ENCODE results near the gene RNFT2. TPM values are rescaled to one million over a fixed set of nuclear protein-coding genes. Genes with fewer than 3 reads are reported as not detected.
A peak's percentile ranks its signal among the peaks of the same experiment; 100 is the strongest.

Gene RNFT2, protein sequence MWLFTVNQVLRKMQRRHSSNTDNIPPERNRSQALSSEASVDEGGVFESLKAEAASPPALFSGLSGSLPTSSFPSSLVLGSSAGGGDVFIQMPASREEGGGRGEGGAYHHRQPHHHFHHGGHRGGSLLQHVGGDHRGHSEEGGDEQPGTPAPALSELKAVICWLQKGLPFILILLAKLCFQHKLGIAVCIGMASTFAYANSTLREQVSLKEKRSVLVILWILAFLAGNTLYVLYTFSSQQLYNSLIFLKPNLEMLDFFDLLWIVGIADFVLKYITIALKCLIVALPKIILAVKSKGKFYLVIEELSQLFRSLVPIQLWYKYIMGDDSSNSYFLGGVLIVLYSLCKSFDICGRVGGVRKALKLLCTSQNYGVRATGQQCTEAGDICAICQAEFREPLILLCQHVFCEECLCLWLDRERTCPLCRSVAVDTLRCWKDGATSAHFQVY
- total RNA-seq = under 1 TPM in 2 of 4 donors, not detected in 2; 0.26 to 0.38 TPM

DNA sequence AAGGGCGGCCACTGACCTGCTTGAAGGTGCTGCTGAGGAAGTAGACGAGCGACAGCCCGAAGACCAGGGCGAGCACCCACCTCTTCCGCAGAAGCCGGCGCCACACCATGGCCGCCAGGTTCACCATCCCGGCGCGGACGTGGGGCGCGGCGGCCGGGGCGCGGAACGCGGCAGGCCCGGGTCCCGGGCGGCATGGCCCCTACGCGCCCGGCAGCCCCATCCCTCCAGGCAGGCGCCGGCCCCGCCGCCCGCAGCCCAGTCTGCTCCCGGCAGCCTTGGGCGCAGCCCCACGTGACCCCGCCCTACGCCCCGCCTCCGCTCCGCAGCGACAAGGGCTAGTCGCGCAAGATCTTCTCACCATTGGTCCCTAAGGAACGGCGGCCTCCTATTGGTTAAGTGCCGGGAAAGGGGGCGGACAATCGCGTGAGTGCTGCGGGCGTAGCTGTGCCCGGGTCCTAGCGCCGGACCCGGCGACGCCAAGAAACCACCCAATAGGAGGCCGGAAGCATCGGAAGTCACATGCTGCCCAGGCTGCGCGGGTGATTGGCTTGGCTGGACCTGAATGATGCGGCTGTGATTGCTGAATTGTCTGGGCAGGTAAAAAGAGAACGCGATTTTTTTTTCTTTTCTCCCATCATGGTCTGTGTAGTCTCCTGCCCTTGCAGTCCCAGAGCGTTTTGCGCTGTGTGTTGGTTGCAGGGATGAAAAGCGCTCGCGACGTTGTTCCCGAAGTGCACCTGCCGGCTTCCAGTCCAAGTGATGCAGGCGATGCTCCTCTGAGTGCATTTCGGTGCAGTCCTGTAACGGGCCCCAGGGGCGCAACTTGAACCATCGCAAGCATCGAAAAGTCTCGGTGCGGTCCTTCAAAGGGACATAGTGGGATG is at the start of gene RNFT2, which contains the start of gene SPRING1:
Gene RNFT2, plus strand, starts transcription at position 542 of the 884 bp plus-strand sequence. CDS start 2,183 bp downstream, outside the sequence.
Gene SPRING1, minus strand, starts transcription at position 296 of the 884 bp plus-strand sequence. Its CDS starts 169 bp downstream, at position 127.
- no peaks in the 10 kb centered on the region for H3K27me3 ChIP-seq
- H3K4me1 ChIP-seq = peaks cover 4 to 21% (median 12%) of the 10 kb centered on the region in 3 donors
- peaks cover 0 to 24% (median 0%) of the 10 kb centered on the region in 3 donors for H3K36me3 ChIP-seq
- 0 to 1% methylated on average over 33 to 39 of the region's 80 CpGs for WGBS, 2 donors
- H3K4me3 ChIP-seq = peak within 1 kb of the TSS; percentile 85 to 97 (median 88)
- intact Hi-C loops (cut with DNase I) = loop anchor here (10.0 kb wide), 1 partner anchor 77 kb away; no protein-coding TSS in a partner anchor
- H3K27ac ChIP-seq = peak within 1 kb of the TSS; percentile 78 to 92 (median 86)
- TF ChIP-seq POLR2A (IDR thresholded peaks at IDR 0.05) = peak in 3 of 4 donors; percentile 67 to 90 (median 79)
- TF ChIP-seq, protein P1, sequence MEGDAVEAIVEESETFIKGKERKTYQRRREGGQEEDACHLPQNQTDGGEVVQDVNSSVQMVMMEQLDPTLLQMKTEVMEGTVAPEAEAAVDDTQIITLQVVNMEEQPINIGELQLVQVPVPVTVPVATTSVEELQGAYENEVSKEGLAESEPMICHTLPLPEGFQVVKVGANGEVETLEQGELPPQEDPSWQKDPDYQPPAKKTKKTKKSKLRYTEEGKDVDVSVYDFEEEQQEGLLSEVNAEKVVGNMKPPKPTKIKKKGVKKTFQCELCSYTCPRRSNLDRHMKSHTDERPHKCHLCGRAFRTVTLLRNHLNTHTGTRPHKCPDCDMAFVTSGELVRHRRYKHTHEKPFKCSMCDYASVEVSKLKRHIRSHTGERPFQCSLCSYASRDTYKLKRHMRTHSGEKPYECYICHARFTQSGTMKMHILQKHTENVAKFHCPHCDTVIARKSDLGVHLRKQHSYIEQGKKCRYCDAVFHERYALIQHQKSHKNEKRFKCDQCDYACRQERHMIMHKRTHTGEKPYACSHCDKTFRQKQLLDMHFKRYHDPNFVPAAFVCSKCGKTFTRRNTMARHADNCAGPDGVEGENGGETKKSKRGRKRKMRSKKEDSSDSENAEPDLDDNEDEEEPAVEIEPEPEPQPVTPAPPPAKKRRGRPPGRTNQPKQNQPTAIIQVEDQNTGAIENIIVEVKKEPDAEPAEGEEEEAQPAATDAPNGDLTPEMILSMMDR (IDR thresholded peaks at IDR 0.05) = peak in 1 of 6 experiments; percentile 16
- no peaks in the 10 kb centered on the region for H3K9me3 ChIP-seq
- peak; percentile 96 for DNase-seq

DNA sequence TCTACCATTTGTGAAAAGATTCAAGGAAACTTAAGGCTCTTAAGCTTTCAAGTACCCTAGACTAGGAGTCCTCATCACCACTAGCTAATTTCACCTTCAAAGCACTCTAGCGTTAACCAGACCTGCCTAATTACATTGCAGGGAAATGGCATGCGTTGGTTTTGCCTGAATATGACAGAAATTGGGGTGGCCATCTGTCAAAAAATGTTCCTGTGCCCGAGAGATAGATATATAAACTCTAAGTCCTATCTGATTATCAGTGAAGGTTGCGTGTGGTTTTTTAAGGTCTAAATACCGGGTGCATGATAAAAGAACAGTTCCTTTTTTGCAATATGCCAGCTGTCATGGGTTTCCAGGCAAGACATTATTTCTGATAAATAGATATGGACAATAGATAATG is 48.6 kb upstream of the RNFT2 start:
- WGBS, 2 donors = 67 to 70% methylated on average over 5 of the region's 5 CpGs
- no peak overlapping the region for H3K27ac ChIP-seq
- peaks cover 5 to 19% (median 14%) of the 10 kb centered on the region in 3 donors for H3K4me1 ChIP-seq
- no peaks in the 10 kb centered on the region for H3K9me3 ChIP-seq
- no peak for DNase-seq
- no peaks in the 10 kb centered on the region for H3K36me3 ChIP-seq
- intact Hi-C loops (cut with DNase I) = loop anchor here (10.0 kb wide), 1 partner anchor 695 kb away; no protein-coding TSS in a partner anchor
- TF ChIP-seq, protein P1 (IDR thresholded peaks at IDR 0.05) = no peak
- no peak for TF ChIP-seq POLR2A (IDR thresholded peaks at IDR 0.05)
- H3K4me3 ChIP-seq = no peak overlapping the region
- H3K27me3 ChIP-seq = peaks cover 0 to 34% (median 0%) of the 10 kb centered on the region in 4 donors

DNA sequence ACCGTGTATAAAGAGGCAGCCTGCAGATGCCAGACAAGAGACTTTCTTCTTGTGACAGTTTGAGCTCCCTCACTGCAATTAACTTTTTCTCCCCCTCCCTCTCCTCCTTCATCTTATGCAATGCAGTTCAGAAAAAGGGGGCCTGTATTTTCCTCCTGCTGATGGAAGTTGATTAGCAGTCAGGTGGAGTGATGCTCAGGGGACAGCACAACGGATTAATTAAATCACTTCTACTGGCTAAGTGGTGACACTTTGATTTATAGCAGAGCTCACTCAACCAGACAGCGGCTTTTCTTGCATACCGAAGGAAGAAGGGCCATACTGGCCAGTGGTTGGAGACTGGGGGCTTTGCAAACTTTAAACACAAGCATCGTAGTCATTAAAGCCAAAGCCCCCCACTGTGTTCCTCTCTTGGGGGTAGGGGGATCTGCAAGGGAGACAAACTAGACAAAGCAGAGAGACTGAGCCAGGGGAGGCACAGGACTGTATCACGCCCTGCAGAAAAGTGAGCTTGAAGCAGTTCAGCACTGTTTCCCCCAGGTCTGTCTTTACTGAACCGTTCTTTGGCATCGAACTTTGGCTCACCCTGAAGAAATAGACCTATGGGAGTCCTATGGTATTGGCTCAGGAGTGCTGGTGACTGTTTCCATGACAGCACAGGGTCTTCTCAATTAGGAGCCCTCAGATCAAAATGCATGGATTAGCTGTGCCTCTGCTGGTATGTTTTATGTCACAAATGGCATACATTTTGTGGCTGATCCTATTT is 48.0 kb upstream of the RNFT2 start:
- intact Hi-C loops (cut with DNase I) = loop anchor here (10.0 kb wide), 1 partner anchor 695 kb away; no protein-coding TSS in a partner anchor
- Histone ChIP-seq H3K27ac (no peak overlapping the region), H3K36me3 (no peaks in the 10 kb centered on the region), H3K4me3 (no peak overlapping the region), H3K4me1 (peaks cover 5 to 19% (median 14%) of the 10 kb centered on the region in 3 donors), H3K27me3 (peaks cover 0 to 41% (median 0%) of the 10 kb centered on the region in 4 donors), H3K9me3 (no peaks in the 10 kb centered on the region)
- WGBS, 2 donors = 62 to 63% methylated on average over 6 to 8 of the region's 8 CpGs
- TF ChIP-seq, protein P1 (IDR thresholded peaks at IDR 0.05) = no peak
- no peak for TF ChIP-seq POLR2A (IDR thresholded peaks at IDR 0.05)
- DNase-seq = no peak

DNA sequence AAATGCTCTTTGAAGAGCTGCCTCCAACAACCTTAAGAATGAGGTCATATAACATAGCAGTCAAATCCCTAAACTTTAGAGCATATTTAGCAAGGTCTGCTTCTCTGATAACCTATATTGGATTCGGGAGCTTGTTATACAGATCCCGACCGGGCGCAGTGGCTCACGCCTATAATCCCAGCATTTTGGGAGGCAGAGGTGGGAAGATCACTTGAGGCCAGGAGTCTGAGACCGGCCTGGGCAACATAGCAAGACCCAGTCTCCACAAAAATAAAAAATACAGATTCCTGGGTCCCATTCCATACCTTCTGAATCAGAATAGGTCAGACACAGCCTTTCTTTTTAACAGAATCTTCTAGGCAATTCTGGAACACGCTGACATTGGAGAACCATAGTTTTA is 46.9 kb upstream of the RNFT2 start:
- 90 to 100% methylated on average over 1 to 7 of the region's 7 CpGs for WGBS, 2 donors
- no peak overlapping the region for H3K27ac ChIP-seq
- TF ChIP-seq, protein P1 (IDR thresholded peaks at IDR 0.05) = no peak
- TF ChIP-seq POLR2A (IDR thresholded peaks at IDR 0.05) = no peak
- peaks cover 0 to 42% (median 0%) of the 10 kb centered on the region in 4 donors for H3K27me3 ChIP-seq
- H3K4me1 ChIP-seq = peaks cover 5 to 19% (median 14%) of the 10 kb centered on the region in 3 donors
- H3K36me3 ChIP-seq = no peaks in the 10 kb centered on the region
- H3K9me3 ChIP-seq = no peaks in the 10 kb centered on the region
- intact Hi-C loops (cut with DNase I) = no loop called here
- H3K4me3 ChIP-seq = no peak overlapping the region
- DNase-seq = no peak

Measured in esophagus squamous epithelium (tissue), 5 donors.